GM18499 (cell line): Measurements from ENCODE around the gene RNF34.
A peak's percentile ranks its signal among the peaks of the same experiment; 100 is the strongest.

Experiments
- ATAC-seq: cut with Tn5 transposase; IDR thresholded peaks from one replicate; pipeline ENCODE4 v1.9.1; 2021; ENCODE audit warnings: moderate number of reproducible peaks; ENCODE audit not compliant: insufficient read depth, unreplicated experiment

The RNF34 gene

GRCh38 chr12:121465921-121466793 is 66.2 kb downstream of the RNF34 start:
- no peak for ATAC-seq

- peak; percentile 41 for ATAC-seq
These were observed 67.1 kb downstream of the RNF34 start for GRCh38 chr12:121466794-121467637.

- ATAC-seq, result no peak
These were observed 68.0 kb downstream of the RNF34 start for GRCh38 chr12:121467638-121468498.

GRCh38 chr12:121468499-121468801 is 68.5 kb downstream of the RNF34 start:
- ATAC-seq, result no peak

DNA sequence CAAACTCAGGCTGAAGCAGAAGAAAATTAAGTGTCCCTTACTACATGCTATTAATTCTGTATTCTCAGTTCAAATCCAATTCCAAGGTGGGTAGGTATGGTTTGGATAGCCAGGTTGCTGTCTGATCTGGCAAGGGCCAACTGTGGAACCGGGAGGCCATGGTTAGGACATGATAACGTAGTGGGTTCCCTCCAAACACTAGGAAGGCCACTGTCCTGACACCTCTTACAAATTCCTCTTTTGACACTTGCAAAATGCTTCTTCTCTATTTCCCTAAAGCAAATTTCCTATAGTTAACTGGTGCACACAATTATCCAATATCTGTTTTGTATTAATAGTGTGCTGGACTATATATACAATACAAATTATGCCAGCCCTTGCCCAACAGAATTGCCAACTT is 70.8 kb downstream of the RNF34 start:
- no peak for ATAC-seq

GRCh38 chr12:121472150-121472905 is 72.4 kb downstream of the RNF34 start:
- no peak for ATAC-seq
